Natural killer cell treated with Interleukin-12 subunit alpha and Interleukin-12 subunit beta and Interleukin-15 and Interleukin-18, amount 100 ng/mL, for 72 hours (primary cell): ENCODE measurements around the gene IL36B. TPM values are rescaled to one million over a fixed set of nuclear protein-coding genes. Genes with fewer than 3 reads are reported as not detected.
"Not testable (repeated sequence)": the region's sequence is repeated elsewhere in the genome, so short reads cannot be mapped to it uniquely, and the experiment has no call there.

ENCODE experiments used
- ATAC-seq, 2 donors: fragments of 150-1000 bp; cut with Tn5 transposase in 1 of 2; sonication (Bioruptor Pico), chemical (Tn5 transposase) in 1 of 2; 2 replicates each; pipeline ENCODE4 v1.10.0; 2021
- DNase-seq: peaks from one replicate; pipeline ENCODE4 v3.0.0; 2022; ENCODE audit warnings: low spot score
- H3K27ac Mint-ChIP-seq, 2 donors: 1 replicate in 1 of 2; 2 replicates in 1 of 2; pipeline ENCODE4 v1.8.0; 2022; ENCODE audit warnings: mixed read lengths in 2 of 2, mild to moderate bottlenecking in 1 of 2, moderate library complexity in 1 of 2
- H3K27me3 Mint-ChIP-seq, 2 donors: 1 replicate in 1 of 2; 2 replicates in 1 of 2; pipeline ENCODE4 v1.8.0; 2022; ENCODE audit warnings: mixed read lengths in 2 of 2
- H3K36me3 Mint-ChIP-seq: one replicate; pipeline ENCODE4 v1.8.0; 2022; ENCODE audit warnings: mixed read lengths
- H3K4me1 Mint-ChIP-seq, 2 donors: 1 replicate in 1 of 2; 2 replicates in 1 of 2; pipeline ENCODE4 v1.8.0; 2022; ENCODE audit warnings: low read depth in 2 of 2, mixed read lengths in 2 of 2, mild to moderate bottlenecking in 1 of 2
- H3K4me3 Mint-ChIP-seq: one replicate; pipeline ENCODE4 v1.8.0; 2022; ENCODE audit warnings: mixed read lengths
- H3K9me3 Mint-ChIP-seq: 2 replicates; pipeline ENCODE4 v1.8.0; 2022; ENCODE audit warnings: mixed read lengths
- total RNA-seq, 2 donors: library from RNA; stranded (reverse); gene quantifications; one replicate each; pipeline ENCODE4 v1.2.3, GENCODE V29; 2022

Gene IL36B
- not detected for total RNA-seq

- H3K4me3 Mint-ChIP-seq: no peak within 1 kb of the TSS
- H3K9me3 Mint-ChIP-seq: peaks cover 7% of the 10 kb centered on the region
- H3K27ac Mint-ChIP-seq: no peak within 1 kb of the TSS
- peaks cover 17 to 31% of the 10 kb centered on the region in 2 donors for H3K27me3 Mint-ChIP-seq
- ATAC-seq (no peak), DNase-seq (no peak)
- peaks cover 11% of the 10 kb centered on the region for H3K36me3 Mint-ChIP-seq
- H3K4me1 Mint-ChIP-seq: peaks cover 0 to 6% of the 10 kb centered on the region in 2 donors
These were observed at the start of gene IL36B for GRCh38 chr2:113052396-113052917. Gene IL36B (minus strand): TSS chr2:113052867.

- H3K27ac Mint-ChIP-seq: peak overlapping the region; percentile 79
- H3K4me1 Mint-ChIP-seq: peaks cover 33 to 51% of the 10 kb centered on the region in 2 donors
- H3K36me3 Mint-ChIP-seq: peaks cover 10% of the 10 kb centered on the region
- peaks cover 0 to 10% of the 10 kb centered on the region in 2 donors for H3K27me3 Mint-ChIP-seq
- ATAC-seq: no peak
- H3K4me3 Mint-ChIP-seq: no peak overlapping the region
- H3K9me3 Mint-ChIP-seq: peaks cover 12% of the 10 kb centered on the region
- no peak for DNase-seq
These were observed 49.5 kb upstream of the IL36B start for GRCh38 chr2:113102133-113102532.

- H3K36me3 Mint-ChIP-seq: peaks cover 25% of the 10 kb centered on the region
These were observed 45.9 kb upstream of the IL36B start for GRCh38 chr2:113098532-113098931.

GRCh38 chr2:113098041-113098440 is 45.4 kb upstream of the IL36B start:
- Mint-ChIP-seq H3K36me3 (peaks cover 25% of the 10 kb centered on the region), H3K4me1 (peaks cover 22 to 29% of the 10 kb centered on the region in 2 donors), H3K27me3 (peaks cover 7 to 8% of the 10 kb centered on the region in 2 donors), H3K4me3 (peak overlapping the region; percentile 76), H3K27ac (peak overlapping the region; percentile 75 to 88), H3K9me3 (peaks cover 11% of the 10 kb centered on the region)
- peak; percentile 83 to 85 for ATAC-seq
- no peak for DNase-seq

More at GRCh38 chr2:113098532-113098931, 45.9 kb upstream of the IL36B start:
- DNase-seq: no peak
- Mint-ChIP-seq H3K9me3 (peaks cover 15% of the 10 kb centered on the region), H3K4me3 (peak overlapping the region; percentile 76), H3K4me1 (peaks cover 27 to 34% of the 10 kb centered on the region in 2 donors), H3K27me3 (peaks cover 6 to 8% of the 10 kb centered on the region in 2 donors), H3K27ac (peak overlapping the region; percentile 75 to 88)
- no peak for ATAC-seq

- H3K36me3 Mint-ChIP-seq: peaks cover 25% of the 10 kb centered on the region
- peak overlapping the region; percentile 76 for H3K4me3 Mint-ChIP-seq
- DNase-seq, H3K27me3 Mint-ChIP-seq: not testable (repeated sequence)
- peaks cover 11% of the 10 kb centered on the region for H3K9me3 Mint-ChIP-seq
- ATAC-seq: peak in 1 of 2 donors; percentile 49
- peaks cover 19% of the 10 kb centered on the region in 2 donors for H3K4me1 Mint-ChIP-seq
- H3K27ac Mint-ChIP-seq: peak overlapping the region; percentile 75 to 88
These were observed 44.4 kb upstream of the IL36B start for GRCh38 chr2:113096842-113097618.

- Mint-ChIP-seq H3K36me3 (peaks cover 25% of the 10 kb centered on the region), H3K4me3 (peak overlapping the region; percentile 76), H3K27ac (peak overlapping the region; percentile 75 to 88), H3K9me3 (peaks cover 11% of the 10 kb centered on the region), H3K4me1 (peaks cover 19% of the 10 kb centered on the region in 2 donors)
- DNase-seq, H3K27me3 Mint-ChIP-seq, ATAC-seq: not testable (repeated sequence)
These were observed 43.6 kb upstream of the IL36B start for GRCh38 chr2:113096306-113096705.

GRCh38 chr2:113093613-113093977 is 40.9 kb upstream of the IL36B start:
- peaks cover 2 to 8% of the 10 kb centered on the region in 2 donors for H3K27me3 Mint-ChIP-seq
- peaks cover 11% of the 10 kb centered on the region for H3K9me3 Mint-ChIP-seq
- H3K4me1 Mint-ChIP-seq: peaks cover 19% of the 10 kb centered on the region in 2 donors
- peaks cover 25% of the 10 kb centered on the region for H3K36me3 Mint-ChIP-seq
- no peak overlapping the region for H3K4me3 Mint-ChIP-seq
- ATAC-seq (no peak), DNase-seq (peak; percentile 15)
- H3K27ac Mint-ChIP-seq: no peak overlapping the region

GRCh38 chr2:113092864-113093612 is 40.4 kb upstream of the IL36B start:
- peaks cover 14% of the 10 kb centered on the region in 2 donors for H3K4me1 Mint-ChIP-seq
- H3K9me3 Mint-ChIP-seq: peaks cover 11% of the 10 kb centered on the region
- H3K27me3 Mint-ChIP-seq: peaks cover 2 to 8% of the 10 kb centered on the region in 2 donors
- peak; percentile 29 for DNase-seq
- H3K27ac Mint-ChIP-seq: no peak overlapping the region
- no peak for ATAC-seq
- H3K36me3 Mint-ChIP-seq: peaks cover 24% of the 10 kb centered on the region
- no peak overlapping the region for H3K4me3 Mint-ChIP-seq

GRCh38 chr2:113091231-113091896 is 38.7 kb upstream of the IL36B start:
- H3K9me3 Mint-ChIP-seq: no peaks in the 10 kb centered on the region
- peaks cover 8% of the 10 kb centered on the region for H3K36me3 Mint-ChIP-seq
- no peaks in the 10 kb centered on the region for H3K4me1 Mint-ChIP-seq
- ATAC-seq (no peak), DNase-seq (no peak)
- no peak overlapping the region for H3K27ac Mint-ChIP-seq
- no peak overlapping the region for H3K4me3 Mint-ChIP-seq
- peaks cover 2 to 8% of the 10 kb centered on the region in 2 donors for H3K27me3 Mint-ChIP-seq

GRCh38 chr2:113089916-113090315 is 37.2 kb upstream of the IL36B start:
- DNase-seq: peak; percentile 26
- no peak overlapping the region for H3K27ac Mint-ChIP-seq
- peaks cover 9 to 10% of the 10 kb centered on the region in 2 donors for H3K27me3 Mint-ChIP-seq
- H3K4me1 Mint-ChIP-seq: peaks cover 7 to 8% of the 10 kb centered on the region in 2 donors
- peaks cover under 1% of the 10 kb centered on the region for H3K36me3 Mint-ChIP-seq
- no peak overlapping the region for H3K4me3 Mint-ChIP-seq
- no peaks in the 10 kb centered on the region for H3K9me3 Mint-ChIP-seq
- ATAC-seq: peak; percentile 60 to 76

GRCh38 chr2:113088213-113088992 is 35.7 kb upstream of the IL36B start:
- Mint-ChIP-seq H3K4me3 (no peak overlapping the region), H3K4me1 (peaks cover 9 to 10% of the 10 kb centered on the region in 2 donors), H3K9me3 (no peaks in the 10 kb centered on the region), H3K27me3 (peaks cover 10 to 15% of the 10 kb centered on the region in 2 donors), H3K36me3 (no peaks in the 10 kb centered on the region), H3K27ac (no peak overlapping the region)
- DNase-seq (no peak), ATAC-seq (no peak)

- Mint-ChIP-seq H3K27me3 (peaks cover 15 to 23% of the 10 kb centered on the region in 2 donors), H3K27ac (peak overlapping the region in 1 of 2 donors; percentile 22), H3K36me3 (no peaks in the 10 kb centered on the region), H3K4me3 (no peak overlapping the region), H3K4me1 (peaks cover 9 to 10% of the 10 kb centered on the region in 2 donors), H3K9me3 (no peaks in the 10 kb centered on the region)
- DNase-seq (no peak), ATAC-seq (no peak)
These were observed 32.9 kb upstream of the IL36B start for GRCh38 chr2:113085542-113085941.
